ENCODE results near the gene TUBA1B. TPM values are rescaled to one million over a fixed set of nuclear protein-coding genes. Genes with fewer than 3 reads are reported as not detected.

TUBA1B gene
- total and polyA plus RNA-seq, 2 of the 13 experiments (the other 11 are each of a cell fraction or from before 2014, with no cell fraction given): 1,275 to 1,353 TPM

GRCh38 chr12:49131894-49132461 lies 783 bp upstream of the TUBA1B start (continued):
- TF ChIP-seq NONO (IDR thresholded peaks at IDR 0.05) (no peak), NONO (CRISPR knock-in tag; conservative IDR thresholded peaks at IDR 0.05) (no peak)

- Histone ChIP-seq H3K27ac (ENCODE audit: extremely low read length, insufficient read depth, low read length) (peak overlapping the region; percentile 96), H3K4me1 (ENCODE audit: insufficient read depth, low read length) (peaks cover 45% of the 10 kb centered on the region), H3K9me3 (ENCODE audit: low read length) (no peaks in the 10 kb centered on the region), H3K9ac (ENCODE audit: insufficient read depth, low read depth, low read length) (peak overlapping the region; percentile 94), H4K20me1 (ENCODE audit: insufficient read depth, low read length) (peaks cover 17% of the 10 kb centered on the region), H3K4me3 (replicated peaks in 1 of 3; ENCODE audit: insufficient read depth in 1 of 3, low read depth in 2 of 3, low read length in 3 of 3) (peak overlapping the region; percentile 72 to 94 (median 82)), H3K36me3 (replicated peaks in 1 of 2; ENCODE audit: control insufficient read depth in 1 of 2, insufficient read depth in 2 of 2, low read length in 2 of 2) (peaks cover 7 to 23% of the 10 kb centered on the region in 2 experiments), H3K27me3 (ENCODE audit: control insufficient read depth in 1 of 2, insufficient read depth in 2 of 2, low read length in 2 of 2) (no peaks in the 10 kb centered on the region), H3K79me2 (ENCODE audit: insufficient read depth, low read length) (peaks cover 19% of the 10 kb centered on the region), H3K4me2 (ENCODE audit: low read depth, low read length) (peak overlapping the region; percentile 91), H2AFZ (ENCODE audit: low read length) (no peak overlapping the region)
- FAIRE-seq (no peak), ATAC-seq (peak; percentile 74), DNase-seq (ENCODE audit: low spot score) (peak; percentile 85)
- BruUV-seq (replicated peaks): TSS peak; percentile 67
- ChIA-PET CTCF (ENCODE audit: low intra/inter-chr PET ratio, low total read pairs) (interaction anchor here (0.7 to 2.0 kb wide), 2 partner anchors 42 to 67 kb away, joined by 3 to 8 read pairs; no protein-coding TSS in a partner anchor), POLR2A (interaction anchor here (0.5 to 4.0 kb wide), 41 partner anchors 9 to 980 kb away, joined by 3 to 57 read pairs (median 3); partner anchors contain the start of genes DDX23, LMBR1L, RHEBL1 and RND1)
- in situ Hi-C loops (cut with HindIII; ENCODE audit: extremely low pct_ligation_motif_present, low pct_unique_long_range_greater_than_20kb) (no loop called here), intact Hi-C loops (cut with micrococcal nuclease; ENCODE audit: unreplicated experiment) (loop anchor here (1.0 to 5.0 kb wide), 2 partner anchors 105 to 113 kb away; partner anchors contain the start of gene PRKAG1)
- WGBS (ENCODE audit: low lambda C conversion rate): 5% methylated on average over 15 of the region's 66 CpGs
- peak; percentile 57; the same call in 1 of the 2 replicates for TF ChIP-seq TARDBP (CRISPR knock-in tag; IDR thresholded peaks at IDR 0.05)
- TF ChIP-seq MTA1 (CRISPR knock-in tag; IDR thresholded peaks at IDR 0.05; ENCODE audit: borderline replicate concordance): no peak
- TF ChIP-seq SP2 (CRISPR knock-in tag; IDR thresholded peaks at IDR 0.05): 0 out of 2 replicates have a peak, but pooled peaks have one; percentile 30
- TF ChIP-seq DNMT1 (CRISPR knock-in tag; IDR thresholded peaks at IDR 0.05): peak; percentile 78
- no peak for TF ChIP-seq PTBP1 (IDR thresholded peaks at IDR 0.05; ENCODE audit: low read depth, low read length, poor library complexity, severe bottlenecking)
- 0 out of 2 replicates have a peak, but pooled peaks have one; percentile 40 for TF ChIP-seq KAT7 (CRISPR knock-in tag; IDR thresholded peaks at IDR 0.05; ENCODE audit: borderline replicate concordance)
- TF ChIP-seq NPAS2 (CRISPR knock-in tag; IDR thresholded peaks at IDR 0.05; ENCODE audit: borderline replicate concordance): no peak
- TF ChIP-seq PLSCR1 (CRISPR knock-in tag; IDR thresholded peaks at IDR 0.05; ENCODE audit: borderline replicate concordance): peak; percentile 3; the same call in 1 of the 2 replicates
- TF ChIP-seq SOX13 (IDR thresholded peaks at IDR 0.05): no peak
- TF ChIP-seq SOX13 (CRISPR knock-in tag; conservative IDR thresholded peaks at IDR 0.05 in 1 of 2, IDR thresholded peaks at IDR 0.05 in 1 of 2): peak in 1 of 2 experiments; percentile 47; a peak in 2 of 4 replicates
- peak; percentile 86 for TF ChIP-seq ZNF547 (CRISPR knock-in tag; IDR thresholded peaks at IDR 0.05)
- TF ChIP-seq ZNF124 (CRISPR knock-in tag; IDR thresholded peaks at IDR 0.05): no peak; the same call in 1 of the 2 replicates
- TF ChIP-seq ZNF788 (CRISPR knock-in tag; IDR thresholded peaks at IDR 0.05; ENCODE audit: borderline replicate concordance): no peak; the same call in 1 of the 2 replicates
- TF ChIP-seq HDAC1 (CRISPR knock-in tag; IDR thresholded peaks at IDR 0.05): peak; percentile 92
- TF ChIP-seq TEAD3 (CRISPR knock-in tag; optimal IDR thresholded peaks at IDR 0.05; ENCODE audit: borderline replicate concordance): peak; percentile 41
- no peak for TF ChIP-seq ZSCAN22 (CRISPR knock-in tag; IDR thresholded peaks at IDR 0.05)
Observed at GRCh38 chr12:49130151-49131050, 794 bp downstream of the TUBA1B start.
